HG03571 (cell line): ENCODE results near the gene TMC1.
"Not testable (repeated sequence)": the region's sequence is repeated elsewhere in the genome, so short reads cannot be mapped to it uniquely, and the experiment has no call there.

Experiments used
- ATAC-seq: cut with Tn5 transposase; IDR thresholded peaks from one replicate; pipeline ENCODE4 v1.9.1; 2021; ENCODE audit not compliant: unreplicated experiment

Gene TMC1

GRCh38 chr9:72809586-72809985 lies 288.2 kb downstream of the TMC1 start:
- no peak for ATAC-seq

GRCh38 chr9:72812559-72813111 lies 291.2 kb downstream of the TMC1 start:
- ATAC-seq: no peak

GRCh38 chr9:72813544-72813943 lies 292.1 kb downstream of the TMC1 start:
- ATAC-seq: no peak

GRCh38 chr9:72814083-72814597 lies 292.7 kb downstream of the TMC1 start:
- no peak for ATAC-seq

- no peak for ATAC-seq
These were observed 295.3 kb downstream of the TMC1 start for GRCh38 chr9:72816666-72817065.

GRCh38 chr9:72817413-72817812 lies 296.0 kb downstream of the TMC1 start:
- ATAC-seq: no peak

- no peak for ATAC-seq
These were observed 297.0 kb downstream of the TMC1 start for GRCh38 chr9:72818385-72818784.

- ATAC-seq: no peak
These were observed 302.6 kb downstream of the TMC1 start for GRCh38 chr9:72823971-72824370.

- no peak for ATAC-seq
These were observed 305.9 kb downstream of the TMC1 start for GRCh38 chr9:72826996-72827949.

- ATAC-seq: no peak
These were observed 306.7 kb downstream of the TMC1 start for GRCh38 chr9:72827950-72828731.

- no peak for ATAC-seq
These were observed 313.6 kb downstream of the TMC1 start for GRCh38 chr9:72834994-72835393.

GRCh38 chr9:72836790-72837189 lies 315.4 kb downstream of the TMC1 start:
- ATAC-seq: no peak

- no peak for ATAC-seq
These were observed 317.7 kb downstream of the TMC1 start for GRCh38 chr9:72839085-72839484.

- ATAC-seq: no peak
These were observed 322.4 kb downstream of the TMC1 start for GRCh38 chr9:72843520-72844439.

GRCh38 chr9:72844440-72844768 lies 323.0 kb downstream of the TMC1 start:
- no peak for ATAC-seq

- not testable (repeated sequence) for ATAC-seq
These were observed 323.6 kb downstream of the TMC1 start for GRCh38 chr9:72845052-72845451.

GRCh38 chr9:72850209-72850608 lies 328.8 kb downstream of the TMC1 start:
- not testable (repeated sequence) for ATAC-seq

- no peak for ATAC-seq
These were observed 333.9 kb downstream of the TMC1 start for GRCh38 chr9:72855321-72855720.

- ATAC-seq: no peak
These were observed 334.6 kb downstream of the TMC1 start for GRCh38 chr9:72855890-72856523.
